ENCODE measurements around the gene MAGI2.

The MAGI2 gene

DNA sequence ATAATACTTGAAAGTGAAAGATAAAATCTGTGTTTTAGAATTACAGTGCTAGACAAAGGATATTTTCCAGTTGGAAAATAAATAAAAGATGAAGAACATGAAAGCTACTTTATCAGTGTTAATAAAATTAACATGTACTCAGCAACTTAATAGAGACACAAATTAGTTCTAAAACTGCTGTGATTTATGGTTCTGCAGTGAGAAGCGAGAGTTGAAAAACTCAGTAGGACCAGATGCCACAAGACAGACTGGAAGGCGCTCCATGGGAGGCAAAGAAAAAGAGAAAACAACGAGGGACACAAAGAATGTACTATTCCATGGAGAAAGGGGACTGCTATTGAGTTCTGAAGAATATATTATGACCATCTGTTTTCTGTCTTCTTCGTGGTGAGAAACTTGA is 1064.4 kb downstream of the MAGI2 start:
- DNase-seq (ENCODE audit: low spot score): no peak
- FAIRE-seq: no peak

DNA sequence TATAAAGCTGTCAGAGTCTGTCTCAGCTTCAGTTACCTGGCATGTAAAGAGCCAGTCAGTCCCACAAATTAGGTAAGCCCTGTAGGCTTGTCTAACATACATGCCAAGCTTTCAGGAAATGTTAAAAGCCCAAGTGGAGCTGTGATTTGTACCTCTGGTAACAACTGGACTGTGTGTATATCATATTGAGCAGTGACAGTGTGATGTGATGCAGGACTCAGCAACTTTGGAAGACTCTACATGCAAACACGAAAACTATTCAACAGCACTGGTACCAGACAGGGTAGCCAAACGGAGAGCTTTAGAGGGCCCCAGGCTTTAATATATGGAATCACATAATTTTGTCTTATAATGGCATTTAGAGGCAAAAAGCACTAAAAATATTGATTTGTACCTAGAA is 1066.9 kb downstream of the MAGI2 start:
- DNase-seq (ENCODE audit: low spot score): no peak
- no peak for FAIRE-seq

DNA sequence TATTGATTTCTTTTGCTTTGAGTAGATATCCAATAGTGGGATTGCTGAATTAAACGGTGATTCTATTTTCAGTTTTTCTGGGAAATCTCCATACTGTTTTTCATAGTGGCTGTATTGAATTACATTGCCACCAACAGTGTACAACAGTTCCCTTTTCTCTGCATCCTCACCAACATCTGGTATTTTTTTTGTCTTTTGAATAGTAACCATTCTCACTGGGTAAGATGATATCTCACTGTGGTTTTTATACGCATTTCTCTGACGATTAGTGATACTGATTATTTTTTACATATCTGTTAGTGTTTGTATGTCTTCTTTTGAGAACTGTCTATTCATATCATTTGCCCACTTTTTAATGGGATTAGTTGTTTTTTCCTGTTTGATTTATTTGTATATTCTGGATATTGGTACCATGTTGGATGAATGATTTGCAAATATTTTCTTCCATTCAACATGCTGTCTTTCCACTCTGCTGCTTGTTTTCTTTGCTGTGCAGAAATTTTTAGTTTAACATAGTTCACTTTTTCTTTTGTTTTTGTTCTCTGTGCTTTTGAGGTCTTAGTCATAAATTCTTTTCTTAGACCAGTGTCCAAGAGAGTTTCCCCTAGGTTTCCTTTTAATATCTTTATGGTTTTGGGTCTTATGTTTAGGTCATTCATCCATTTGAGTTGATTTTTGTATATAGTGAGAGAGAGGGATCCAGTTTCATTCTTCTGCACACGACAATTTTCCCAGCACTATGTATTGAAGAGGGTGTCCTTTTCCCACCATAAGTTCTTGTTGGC is 1070.2 kb downstream of the MAGI2 start:
- FAIRE-seq (no peak), DNase-seq (ENCODE audit: low spot score) (no peak)

DNA sequence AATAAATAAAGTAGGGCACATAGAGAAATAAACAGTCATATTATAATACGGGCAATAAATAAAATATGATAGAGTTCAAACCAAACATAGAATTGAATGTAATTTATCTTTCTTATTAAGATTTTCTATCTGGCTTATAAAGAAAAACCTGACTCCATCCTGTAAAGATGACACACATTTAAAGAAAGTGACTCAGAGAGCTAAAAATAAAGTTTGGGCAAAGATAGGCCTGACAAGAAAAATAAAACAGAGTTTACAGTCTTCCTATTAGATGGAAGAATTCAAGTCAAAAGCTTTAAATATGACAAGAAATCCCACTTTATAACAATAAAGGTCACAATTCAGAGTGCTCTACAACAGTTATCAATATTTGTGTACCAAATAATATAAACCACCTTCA is 1074.3 kb downstream of the MAGI2 start:
- FAIRE-seq (no peak), DNase-seq (ENCODE audit: low spot score) (no peak)

DNA sequence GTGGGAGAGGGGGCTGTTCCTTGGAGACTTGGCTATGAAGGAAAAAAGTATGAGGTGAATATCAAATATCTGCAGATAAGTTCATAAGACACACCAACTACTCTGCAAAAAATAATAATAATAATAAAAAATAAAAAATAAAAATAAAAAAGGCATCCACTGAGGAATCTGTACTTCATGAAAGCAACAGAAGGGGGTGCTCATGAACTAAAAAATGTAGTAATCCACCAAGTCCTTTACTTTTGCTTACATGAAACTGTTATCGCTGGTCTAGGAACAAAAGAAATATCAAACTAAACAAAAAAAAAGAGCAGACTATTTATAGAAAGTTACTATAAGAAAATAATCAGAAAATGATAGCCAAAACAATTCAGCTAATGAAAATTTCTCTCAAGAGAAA is 1075.9 kb downstream of the MAGI2 start:
- no peak for DNase-seq (ENCODE audit: low spot score)
- FAIRE-seq: no peak

DNA sequence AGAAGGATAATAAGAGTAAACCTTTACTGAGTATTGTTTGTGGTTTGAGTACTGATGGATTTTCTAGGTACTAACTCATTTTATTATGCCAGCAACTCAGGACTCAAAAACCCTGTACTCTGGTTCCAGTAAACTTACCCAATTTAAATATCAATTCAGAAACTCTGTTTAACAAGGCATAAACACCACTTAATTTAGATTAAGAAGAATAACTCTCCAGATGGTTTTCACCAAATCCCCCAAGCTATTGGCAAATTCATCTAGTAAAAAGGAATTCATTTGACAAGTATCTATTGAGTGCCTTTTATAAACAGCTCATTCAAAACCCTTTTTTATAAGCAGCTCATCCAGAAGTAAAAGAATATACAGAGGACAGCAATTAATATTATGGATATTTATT is 1082.5 kb downstream of the MAGI2 start:
- no peak for DNase-seq (ENCODE audit: low spot score)
- FAIRE-seq: no peak

DNA sequence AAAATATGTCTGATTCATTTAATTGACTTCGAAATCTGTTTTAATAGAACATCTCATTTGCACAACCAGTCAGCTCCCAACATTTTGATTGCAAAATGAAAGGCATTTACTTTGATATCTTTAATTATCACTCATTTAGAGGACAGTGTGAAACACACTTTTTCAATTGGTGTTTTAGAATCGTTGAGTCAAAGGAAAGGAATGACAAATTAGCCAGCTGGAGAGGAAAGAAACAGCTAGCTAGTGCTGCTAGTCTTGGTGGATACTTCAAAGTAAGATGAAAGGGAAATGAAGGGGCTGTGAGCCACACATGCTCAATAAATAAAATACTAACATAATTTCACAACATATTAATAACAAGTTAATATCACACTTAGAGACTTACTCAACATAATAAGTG is 1084.7 kb downstream of the MAGI2 start:
- no peak for DNase-seq (ENCODE audit: low spot score)
- FAIRE-seq: no peak

DNA sequence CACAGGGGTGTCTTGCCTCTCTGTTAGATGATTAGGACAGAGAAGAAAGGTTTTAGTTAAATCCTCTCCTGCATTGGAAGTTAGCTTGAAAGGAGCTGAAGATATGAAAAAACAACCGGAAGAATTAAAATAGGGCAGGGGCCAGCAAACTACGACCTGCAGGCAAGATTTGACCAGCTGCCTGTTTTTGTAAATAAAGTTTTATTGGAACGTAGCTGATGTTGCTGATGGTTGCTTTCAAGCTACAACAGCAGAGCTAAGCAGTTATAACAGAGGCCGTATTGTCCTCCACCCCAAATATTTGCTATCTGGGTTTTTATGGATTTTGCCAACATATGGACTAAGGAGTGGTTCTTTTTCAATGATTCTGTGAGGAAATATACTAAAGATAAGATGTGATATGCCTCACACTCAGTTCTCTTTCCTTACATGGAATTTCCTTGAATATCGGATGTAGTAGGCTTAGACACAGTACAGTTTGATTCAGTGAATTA is 1086.1 kb downstream of the MAGI2 start:
- DNase-seq (ENCODE audit: low spot score) (no peak), FAIRE-seq (no peak)

DNA sequence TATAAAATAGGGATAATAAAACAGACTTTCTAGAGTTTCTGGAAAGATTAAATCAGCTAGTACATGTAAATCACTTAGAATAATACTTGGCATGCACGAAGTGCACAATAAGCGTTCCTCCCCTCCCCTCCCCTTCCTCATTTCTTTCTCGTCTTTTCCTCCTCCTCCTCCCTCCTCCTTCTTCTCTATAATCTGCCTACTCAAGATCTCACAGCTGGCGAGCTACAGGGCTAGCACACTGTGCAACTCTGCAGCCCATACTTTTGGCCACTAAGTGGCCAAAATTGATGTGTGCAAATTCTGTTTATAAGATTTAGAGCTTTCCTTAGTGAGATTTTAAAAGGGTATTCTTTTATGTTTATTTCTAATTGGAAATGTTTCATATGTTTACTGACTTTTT is 1089.6 kb downstream of the MAGI2 start:
- DNase-seq (ENCODE audit: low spot score) (no peak), FAIRE-seq (no peak)

DNA sequence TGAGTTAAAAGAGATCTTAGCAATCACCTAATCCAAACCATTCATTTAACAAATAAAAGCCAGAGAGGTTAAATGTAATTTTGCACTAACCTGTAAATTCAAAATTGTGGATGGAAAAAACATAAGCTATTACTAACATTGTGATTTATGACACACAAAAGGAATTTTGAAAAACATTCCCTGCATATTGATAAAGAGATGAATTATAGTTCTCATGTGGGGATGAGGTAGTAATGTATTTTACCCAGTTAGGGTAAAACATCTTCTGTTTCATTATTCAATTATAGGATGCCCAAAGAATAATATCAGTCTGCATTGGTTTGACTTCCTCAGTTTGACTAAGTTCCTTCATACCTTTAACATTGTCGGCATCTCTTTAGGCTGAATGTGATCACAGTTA is 1093.6 kb downstream of the MAGI2 start:
- DNase-seq (ENCODE audit: low spot score): no peak
- no peak for FAIRE-seq

DNA sequence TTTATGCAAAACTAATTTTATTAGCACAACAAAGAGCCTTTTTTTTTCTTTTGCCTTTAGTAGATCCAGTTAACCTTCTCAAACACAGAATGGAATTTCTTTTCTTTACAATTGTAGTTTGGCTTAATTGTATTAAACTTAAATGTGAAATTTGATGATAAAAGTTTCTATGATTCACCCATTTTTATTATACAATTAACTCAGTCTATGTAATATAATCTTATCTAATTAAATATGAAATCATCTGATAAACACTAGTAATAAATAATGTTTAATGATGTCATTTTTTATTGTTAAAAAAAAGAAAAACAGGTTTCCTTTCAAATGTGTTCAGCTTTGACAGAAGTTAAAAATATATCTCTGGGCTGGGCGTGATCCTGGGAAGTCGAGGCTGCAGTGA is 1095.8 kb downstream of the MAGI2 start:
- FAIRE-seq: no peak

DNA sequence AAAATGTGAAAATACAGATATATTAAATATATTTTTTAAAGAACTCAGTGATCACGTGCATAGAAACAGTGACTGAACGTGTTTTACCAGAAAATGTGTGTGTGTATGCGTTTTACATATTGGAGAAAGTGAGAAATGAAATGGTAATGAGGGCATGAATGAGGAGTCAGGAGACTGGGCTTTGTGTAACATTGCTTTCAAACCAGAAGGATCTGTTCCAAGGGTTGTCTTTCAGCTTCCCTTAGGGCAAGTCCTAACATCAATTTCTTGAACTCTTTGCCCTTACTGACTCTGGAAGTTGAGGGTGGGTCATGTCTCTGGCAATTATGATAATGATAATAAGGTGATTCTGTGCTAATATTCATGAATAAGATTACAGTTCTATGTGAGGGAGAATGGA is 1097.6 kb downstream of the MAGI2 start:
- no peak for FAIRE-seq
- no peak for DNase-seq (ENCODE audit: low spot score)

More for the DNA sequence above, 1095.8 kb downstream of the MAGI2 start:
- DNase-seq (ENCODE audit: low spot score): no peak

DNA sequence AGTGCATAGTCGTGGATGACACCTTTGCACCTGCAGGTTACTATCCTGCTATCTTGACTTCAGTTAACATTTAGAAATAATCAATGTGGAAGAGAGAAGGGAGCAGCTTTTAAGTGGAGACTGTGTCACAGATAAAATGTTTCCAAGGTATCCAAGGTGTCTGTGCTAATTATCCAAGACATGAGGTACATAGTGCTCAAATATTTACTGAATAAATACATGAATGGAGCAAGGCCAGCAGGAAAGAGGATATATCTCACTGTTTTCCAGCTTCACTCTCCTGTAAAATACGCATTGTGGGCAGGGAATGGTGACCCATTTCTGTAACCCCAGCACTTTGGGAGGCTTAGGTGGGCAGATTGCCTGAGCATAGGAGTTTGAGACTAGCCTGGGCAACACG is 1102.5 kb downstream of the MAGI2 start:
- DNase-seq (ENCODE audit: low spot score) (no peak), FAIRE-seq (no peak)

DNA sequence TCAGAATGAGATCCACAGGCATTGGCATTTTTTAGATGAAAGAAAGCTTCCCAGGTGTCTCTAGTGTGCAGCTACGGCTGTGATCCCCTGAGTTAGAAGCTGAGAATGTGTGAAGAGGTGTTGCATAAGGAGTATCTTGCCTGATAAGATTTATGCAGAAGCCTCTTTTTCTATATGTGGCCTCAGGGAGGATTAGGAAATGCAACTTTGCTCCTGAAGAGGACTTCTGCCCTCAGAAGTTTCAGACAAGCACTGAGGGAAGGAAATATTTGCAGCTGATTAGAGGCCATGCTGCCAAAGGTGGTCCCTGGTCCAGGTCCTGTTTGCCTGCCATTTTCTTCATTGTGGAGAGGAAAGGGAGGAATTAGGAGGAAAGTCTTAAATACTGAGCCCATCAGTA is 1103.1 kb downstream of the MAGI2 start:
- FAIRE-seq: no peak
- no peak for DNase-seq (ENCODE audit: low spot score)

DNA sequence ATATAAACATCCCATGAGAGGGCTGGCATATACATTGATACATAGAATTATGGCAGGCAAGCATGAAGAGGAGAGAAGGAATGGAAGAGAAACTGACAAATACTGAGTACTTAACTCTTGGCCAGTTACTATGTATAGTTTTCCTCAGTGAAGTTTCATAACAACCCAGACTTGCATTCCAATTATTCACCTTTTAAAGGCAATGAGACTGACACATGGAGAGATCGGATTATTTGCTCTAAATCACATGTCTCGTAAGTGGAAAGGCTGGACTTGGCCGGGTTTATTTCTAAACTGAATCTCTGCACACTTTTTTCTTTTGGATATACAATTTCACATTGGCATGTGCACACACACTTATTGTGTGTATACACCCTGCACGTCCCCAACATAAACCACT is 1106.6 kb downstream of the MAGI2 start:
- no peak for DNase-seq (ENCODE audit: low spot score)
- FAIRE-seq: no peak

DNA sequence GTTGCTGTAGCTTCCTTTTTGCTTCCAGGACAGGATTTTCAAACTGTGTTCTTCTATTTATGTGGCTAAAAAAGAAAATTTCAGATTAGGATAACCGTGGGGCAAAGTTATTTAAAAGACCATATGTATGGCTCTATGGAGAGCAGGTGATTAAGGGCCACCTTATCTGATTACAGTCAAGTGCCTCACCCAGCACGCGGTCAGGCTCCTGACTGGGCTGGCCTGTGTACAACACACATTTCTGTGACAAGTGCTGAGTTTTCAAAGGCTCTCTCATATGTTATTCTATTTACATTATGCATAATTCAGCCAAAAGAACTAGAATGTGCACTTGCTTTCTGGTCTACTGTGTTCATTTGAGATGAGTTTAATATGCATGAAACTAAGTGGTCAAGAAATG is 1107.5 kb downstream of the MAGI2 start:
- DNase-seq (ENCODE audit: low spot score): no peak
- no peak for FAIRE-seq

DNA sequence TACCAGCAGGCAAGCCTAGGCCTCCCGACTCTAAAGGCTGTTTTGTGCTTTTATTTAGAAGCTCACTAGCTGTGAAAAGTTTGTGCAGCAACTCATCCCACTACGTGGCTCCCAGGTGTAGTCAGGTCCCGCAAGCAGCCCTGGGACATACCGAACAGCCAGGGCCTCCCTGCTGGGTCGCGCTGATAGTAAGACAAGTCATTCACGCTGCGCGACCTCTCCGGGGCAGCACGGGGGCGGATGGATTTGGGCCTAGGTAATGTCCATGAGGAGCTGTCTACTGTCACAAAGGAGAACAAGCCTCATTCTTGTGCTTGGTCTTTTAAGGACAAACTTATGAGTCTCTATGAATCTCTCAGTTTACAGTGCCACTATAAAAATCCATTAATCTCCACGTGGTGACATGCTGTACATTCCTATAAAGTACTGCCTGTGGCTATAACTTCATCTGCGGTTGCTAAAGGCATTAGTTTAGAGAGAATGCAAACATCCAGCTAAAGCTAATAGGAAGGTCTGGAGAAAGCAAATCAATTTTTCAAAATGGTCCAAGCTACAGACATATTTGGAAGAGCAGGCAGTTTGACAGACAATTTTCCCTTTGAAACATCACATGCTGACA is 1108.1 kb downstream of the MAGI2 start:
- no peak for DNase-seq (ENCODE audit: low spot score)
- FAIRE-seq: no peak

DNA sequence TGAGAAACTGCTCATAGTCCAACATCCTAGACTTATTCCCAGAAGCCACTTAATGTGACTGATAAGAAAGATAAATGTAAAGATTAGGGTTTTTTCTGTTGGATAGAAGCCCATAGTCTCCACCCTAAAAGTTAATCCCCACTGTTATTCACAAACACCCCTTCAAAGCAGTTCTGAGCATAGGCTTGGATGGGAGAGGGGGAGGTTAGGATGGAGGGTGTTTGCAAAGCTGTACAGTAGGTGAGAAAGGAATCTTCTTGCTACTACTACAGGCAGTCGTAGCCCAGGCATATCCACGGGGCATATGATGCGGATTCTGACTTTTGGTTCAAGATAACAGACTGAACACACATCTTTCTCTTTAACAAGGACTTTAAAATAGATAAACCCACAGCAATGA is 1119.0 kb downstream of the MAGI2 start:
- no peak for FAIRE-seq
- DNase-seq (ENCODE audit: low spot score): no peak

DNA sequence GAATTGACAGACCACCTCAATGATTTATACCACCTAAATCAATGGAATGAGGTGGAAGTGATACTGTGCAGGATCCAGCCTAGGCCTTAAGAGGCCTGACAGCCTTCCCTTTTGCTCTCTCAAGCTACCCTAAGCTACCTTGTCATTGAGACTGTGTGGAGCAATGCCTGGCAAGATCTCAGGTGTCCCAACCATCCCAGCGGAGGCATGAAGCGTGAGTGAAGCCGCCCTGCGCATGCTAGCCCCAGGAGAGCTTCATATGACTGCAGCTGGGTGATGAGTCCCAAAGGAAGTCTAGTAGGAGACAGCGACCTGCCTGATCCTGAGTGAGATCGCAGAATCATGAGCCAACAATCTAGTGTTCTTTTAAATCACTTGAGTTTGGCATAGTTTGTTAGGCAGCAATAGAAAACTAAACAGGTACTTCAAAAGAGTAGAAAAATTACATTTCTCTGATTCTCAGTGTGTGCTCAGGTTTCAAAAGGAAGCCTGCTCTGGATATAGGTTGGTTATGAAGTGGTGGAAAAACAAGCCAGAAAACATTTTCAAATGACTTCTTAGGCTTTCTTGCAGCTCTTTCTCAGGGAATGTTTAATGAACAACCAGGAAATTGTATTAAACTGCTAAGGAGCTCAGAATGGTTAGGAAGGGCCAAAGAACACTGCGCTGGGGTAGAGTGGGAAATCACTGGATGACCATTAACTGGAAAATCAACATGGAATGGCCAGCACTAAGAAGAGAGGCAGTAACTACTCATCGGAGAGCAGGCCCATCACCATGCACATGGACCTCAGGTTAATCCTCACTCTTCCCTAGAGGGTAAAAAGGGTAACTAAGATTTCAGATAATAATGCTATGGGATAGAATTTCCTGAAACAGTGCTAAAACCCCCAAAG is 1119.7 kb downstream of the MAGI2 start:
- no peak for FAIRE-seq
- DNase-seq (ENCODE audit: low spot score): no peak

DNA sequence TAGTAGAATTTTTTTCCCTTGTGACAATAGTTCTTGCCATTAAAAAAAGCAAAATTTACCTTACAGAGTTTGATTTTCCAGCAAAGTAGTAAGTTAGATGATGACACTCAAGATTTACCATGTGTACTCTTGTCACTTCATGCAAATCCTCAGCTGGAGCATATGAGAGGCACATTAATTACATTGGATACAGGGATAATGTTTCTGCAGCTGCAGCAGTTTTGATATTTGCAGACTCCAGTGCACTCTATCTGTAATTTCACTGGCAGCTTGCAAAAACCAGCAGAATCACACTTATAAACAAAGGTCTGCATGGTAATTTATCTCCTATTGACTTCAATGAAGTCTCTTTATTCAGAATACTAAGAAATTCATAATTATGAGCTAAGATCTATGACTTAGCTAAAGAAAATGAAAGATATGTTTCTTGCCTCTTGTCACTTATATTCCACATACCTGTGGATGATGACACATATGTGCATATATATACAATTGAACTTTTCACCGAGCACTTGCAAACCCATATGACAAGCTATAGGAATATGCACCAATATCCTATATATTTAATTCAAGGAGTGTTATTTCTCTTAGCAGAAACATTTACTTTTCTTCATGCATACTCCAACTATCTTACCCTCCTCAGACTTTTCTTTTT is 1124.3 kb downstream of the MAGI2 start:
- FAIRE-seq (no peak), DNase-seq (ENCODE audit: low spot score) (no peak)

DNA sequence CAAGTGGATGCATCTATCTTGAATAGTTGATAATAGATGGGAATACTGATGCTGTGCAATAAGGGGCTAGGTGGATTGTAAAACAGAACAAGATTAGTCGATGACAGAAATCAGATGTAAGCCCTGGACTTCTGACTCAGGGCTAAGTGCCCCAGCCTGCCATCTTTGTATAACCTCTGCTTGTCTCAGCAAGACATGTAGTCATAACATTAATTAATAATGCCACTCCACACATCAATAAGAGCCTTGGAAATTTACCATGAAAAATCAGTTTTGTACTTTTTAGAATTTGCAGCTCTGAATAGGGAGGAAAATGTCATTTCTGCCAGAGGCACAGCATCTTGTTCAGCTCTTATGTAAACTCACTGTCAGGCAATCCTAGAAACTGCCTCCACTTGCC is 1125.7 kb downstream of the MAGI2 start:
- DNase-seq (ENCODE audit: low spot score) (no peak), FAIRE-seq (no peak)

DNA sequence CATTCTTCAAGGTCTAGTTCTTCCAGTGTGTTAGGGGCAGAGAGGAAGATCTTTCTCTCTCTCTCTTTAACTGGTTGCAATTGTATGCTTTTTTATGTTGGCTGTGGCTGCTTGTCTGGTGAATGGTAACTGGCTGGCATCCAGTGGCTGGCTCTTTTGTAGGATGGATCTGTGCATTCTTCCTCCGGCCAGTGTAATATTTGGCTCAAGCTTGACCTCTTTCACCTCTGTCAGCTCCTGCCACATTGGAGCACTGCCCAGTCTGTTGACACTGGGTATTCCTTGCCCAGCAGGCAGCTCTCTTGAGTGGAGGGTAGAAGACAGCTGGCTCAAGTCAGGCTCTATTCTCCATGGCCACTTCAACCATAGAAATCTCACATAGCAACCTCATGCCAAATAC is 1126.6 kb downstream of the MAGI2 start:
- no peak for FAIRE-seq
- no peak for DNase-seq (ENCODE audit: low spot score)

Measured in urothelium cell line (cell line).